ENCODE data around the gene RFX3. TPM values are rescaled to one million over a fixed set of nuclear protein-coding genes. Genes with fewer than 3 reads are reported as not detected.

The RFX3 gene
- total RNA-seq, 1 experiment from 2014 or later, result 5.7 TPM

- H3K36me3 ChIP-seq (ENCODE audit: control insufficient read depth, insufficient read depth, low read length), result no peaks in the 10 kb centered on the region
- TF ChIP-seq SIN3A (IDR thresholded peaks at IDR 0.05; ENCODE audit: borderline replicate concordance, insufficient read depth, low read depth, low read length) (no peak), POLR2AphosphoS5 (IDR thresholded peaks at IDR 0.05; ENCODE audit: low read depth, low read length) (no peak), CTCF (IDR thresholded peaks at IDR 0.05) (no peak), REST (IDR thresholded peaks at IDR 0.05; ENCODE audit: insufficient read depth in 1 of 2, low read depth in 2 of 2, low read length in 1 of 2) (no peak), TCF7L2 (IDR thresholded peaks at IDR 0.05; ENCODE audit: low read depth, low read length) (no peak)
- no peak overlapping the region for H3K27ac ChIP-seq (ENCODE audit: low read length)
- H3K9me3 ChIP-seq (ENCODE audit: control insufficient read depth, insufficient read depth, low read depth, low read length), result no peaks in the 10 kb centered on the region
- DNase-seq (ENCODE audit: low read depth, low spot score) (no peak), ATAC-seq (no peak)
- BruUV-seq (replicated peaks), result no TSS peak
- H3K4me3 ChIP-seq (ENCODE audit: low read depth in 2 of 2, low read length in 2 of 2), result no peak overlapping the region
- in situ Hi-C loops (cut with HindIII; ENCODE audit: low pct_unique_long_range_greater_than_20kb, low sequenced_read_pairs) (no loop called here), intact Hi-C loops (cut with micrococcal nuclease; ENCODE audit: unreplicated experiment) (no loop called here)
- CTCF ChIA-PET, result no interaction called here
- H3K4me1 ChIP-seq (ENCODE audit: control insufficient read depth, insufficient read depth, low read length), result no peaks in the 10 kb centered on the region
- POLR2A ChIA-PET, result no interaction called here
- H3K27me3 ChIP-seq (ENCODE audit: control insufficient read depth, insufficient read depth, low read length), result no peaks in the 10 kb centered on the region
These were observed 262.1 kb downstream of the RFX3 start for GRCh38 chr9:3263698-3264097.

- in situ Hi-C loops (cut with HindIII; ENCODE audit: low pct_unique_long_range_greater_than_20kb, low sequenced_read_pairs) (no loop called here), intact Hi-C loops (cut with micrococcal nuclease; ENCODE audit: unreplicated experiment) (no loop called here)
- ATAC-seq (no peak), DNase-seq (ENCODE audit: low read depth, low spot score) (no peak)
- Histone ChIP-seq H3K9me3 (ENCODE audit: control insufficient read depth, insufficient read depth, low read depth, low read length) (no peaks in the 10 kb centered on the region), H3K27ac (ENCODE audit: low read length) (no peak overlapping the region), H3K4me1 (ENCODE audit: control insufficient read depth, insufficient read depth, low read length) (no peaks in the 10 kb centered on the region), H3K4me3 (ENCODE audit: low read depth in 2 of 2, low read length in 2 of 2) (no peak overlapping the region), H3K27me3 (ENCODE audit: control insufficient read depth, insufficient read depth, low read length) (no peaks in the 10 kb centered on the region), H3K36me3 (ENCODE audit: control insufficient read depth, insufficient read depth, low read length) (no peaks in the 10 kb centered on the region)
- no TSS peak for BruUV-seq (replicated peaks)
- ChIA-PET POLR2A (no interaction called here), CTCF (no interaction called here)
- no peak for TF ChIP-seq SIN3A (IDR thresholded peaks at IDR 0.05; ENCODE audit: borderline replicate concordance, insufficient read depth, low read depth, low read length)
- no peak for TF ChIP-seq TCF7L2 (IDR thresholded peaks at IDR 0.05; ENCODE audit: low read depth, low read length)
- TF ChIP-seq CTCF (IDR thresholded peaks at IDR 0.05), result no peak
- no peak for TF ChIP-seq REST (IDR thresholded peaks at IDR 0.05; ENCODE audit: insufficient read depth in 1 of 2, low read depth in 2 of 2, low read length in 1 of 2)
- TF ChIP-seq POLR2AphosphoS5 (IDR thresholded peaks at IDR 0.05; ENCODE audit: low read depth, low read length), result no peak
These were observed 262.8 kb downstream of the RFX3 start for GRCh38 chr9:3262826-3263529.

Measured in Panc1 (cell line).